Lower lobe of right lung (tissue), 2 donors: ENCODE data around the gene LRRFIP1. TPM values are rescaled to one million over a fixed set of nuclear protein-coding genes. Genes with fewer than 3 reads are reported as not detected.

Experiments
- ATAC-seq, 2 donors: fragments of 200-7000 bp; cut with Tn5 transposase; one replicate each; pipeline ENCODE4 v1.9.1; 2020 to 2022; ENCODE audit warnings: mild to moderate bottlenecking in 2 of 2, moderate library complexity in 2 of 2
- DNase-seq: peaks from one replicate; pipeline ENCODE4 v3.0.0-alpha.2; 2020
- H3K27ac ChIP-seq: fragments of 200-600 bp; one replicate; pipeline ENCODE4 v1.8.0; 2022
- H3K27me3 ChIP-seq: fragments of 200-600 bp; one replicate; pipeline ENCODE4 v1.8.0; 2022; ENCODE audit warnings: low read depth
- H3K36me3 ChIP-seq: fragments of 200-600 bp; one replicate; pipeline ENCODE4 v1.8.0; 2022; ENCODE audit warnings: mild to moderate bottlenecking
- H3K4me1 ChIP-seq: fragments of 200-600 bp; one replicate; pipeline ENCODE4 v1.8.0; 2022
- H3K4me3 ChIP-seq: fragments of 200-600 bp; one replicate; pipeline ENCODE4 v1.8.0; 2022; ENCODE audit warnings: mild to moderate bottlenecking
- H3K9me3 ChIP-seq: fragments of 200-600 bp; one replicate; pipeline ENCODE4 v1.8.0; 2022
- intact Hi-C: fragments of 100-400 bp; cut with DNase I; formaldehyde crosslinking; loops from one replicate; pipeline ENCODE4 v1.11.0; 2022
- total RNA-seq: library from RNA; stranded (reverse); fragmentation: NEBNext Ultra II Directional; extraction: Animal tissue kit (Norgen Biotek cat#: 25700); gene quantifications from one replicate; pipeline ENCODE4 v1.2.1, GENCODE V29; 2021
- TF ChIP-seq, protein P1 (sequence below): fragments of 200-600 bp; IDR thresholded peaks from one replicate; pipeline ENCODE4 v1.8.0; 2022; ENCODE audit warnings: antibody characterized with exemption, mild to moderate bottlenecking
- donor health status: DM: no; HTN: yes; CAD: no; lungs with severe emphysema.

The LRRFIP1 gene
- total RNA-seq, 1 donor from 2014 or later, result 180 TPM

DNA sequence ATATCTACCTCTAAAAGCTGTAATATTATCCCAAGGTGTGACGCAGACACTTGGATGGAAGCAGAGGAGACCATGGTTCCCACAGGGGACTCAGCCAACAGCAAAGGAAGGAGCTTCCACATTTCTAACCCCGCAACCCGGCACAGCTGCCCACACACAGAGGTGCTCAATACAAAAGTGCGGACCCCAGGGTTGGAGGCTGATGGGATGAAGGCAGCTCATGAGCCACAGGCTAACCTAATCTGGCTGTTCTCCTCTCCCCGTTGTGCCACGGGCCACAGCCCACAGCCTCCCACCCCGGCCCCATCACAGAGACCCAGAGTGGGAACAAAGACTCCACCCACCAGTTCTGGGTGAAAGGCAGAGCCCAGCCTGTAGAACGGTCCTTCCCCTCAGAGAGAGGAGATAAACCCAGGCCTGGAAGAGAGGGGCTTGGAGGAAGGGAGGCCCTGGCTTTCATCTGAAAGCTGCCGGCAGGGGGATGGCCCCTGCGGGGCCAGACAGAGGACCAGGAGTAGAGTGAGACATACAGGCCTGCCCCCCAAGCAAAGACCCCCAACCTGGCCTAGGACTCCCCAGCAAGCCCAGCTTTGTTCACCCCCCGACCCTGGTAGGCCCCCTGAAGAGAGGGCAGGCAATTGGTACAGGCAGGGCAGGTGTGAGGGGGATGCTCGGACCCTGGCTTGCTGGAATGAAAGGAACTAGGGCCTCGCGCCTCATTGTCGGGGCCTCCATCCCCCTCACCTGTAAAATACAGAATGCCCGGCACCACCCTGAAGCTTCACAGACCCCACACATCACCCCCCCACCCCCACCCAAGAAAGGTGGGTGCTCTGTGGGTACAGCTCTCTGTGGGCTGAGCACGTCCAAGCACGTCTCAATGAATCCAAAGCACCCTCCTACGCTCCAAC lies 43.7 kb upstream of the LRRFIP1 start:
- H3K4me1 ChIP-seq, result peaks cover 28% of the 10 kb centered on the region
- TF ChIP-seq, protein P1, sequence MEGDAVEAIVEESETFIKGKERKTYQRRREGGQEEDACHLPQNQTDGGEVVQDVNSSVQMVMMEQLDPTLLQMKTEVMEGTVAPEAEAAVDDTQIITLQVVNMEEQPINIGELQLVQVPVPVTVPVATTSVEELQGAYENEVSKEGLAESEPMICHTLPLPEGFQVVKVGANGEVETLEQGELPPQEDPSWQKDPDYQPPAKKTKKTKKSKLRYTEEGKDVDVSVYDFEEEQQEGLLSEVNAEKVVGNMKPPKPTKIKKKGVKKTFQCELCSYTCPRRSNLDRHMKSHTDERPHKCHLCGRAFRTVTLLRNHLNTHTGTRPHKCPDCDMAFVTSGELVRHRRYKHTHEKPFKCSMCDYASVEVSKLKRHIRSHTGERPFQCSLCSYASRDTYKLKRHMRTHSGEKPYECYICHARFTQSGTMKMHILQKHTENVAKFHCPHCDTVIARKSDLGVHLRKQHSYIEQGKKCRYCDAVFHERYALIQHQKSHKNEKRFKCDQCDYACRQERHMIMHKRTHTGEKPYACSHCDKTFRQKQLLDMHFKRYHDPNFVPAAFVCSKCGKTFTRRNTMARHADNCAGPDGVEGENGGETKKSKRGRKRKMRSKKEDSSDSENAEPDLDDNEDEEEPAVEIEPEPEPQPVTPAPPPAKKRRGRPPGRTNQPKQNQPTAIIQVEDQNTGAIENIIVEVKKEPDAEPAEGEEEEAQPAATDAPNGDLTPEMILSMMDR, result no peak
- ATAC-seq (no peak), DNase-seq (peak; percentile 27)
- no peak overlapping the region for H3K4me3 ChIP-seq
- no peaks in the 10 kb centered on the region for H3K9me3 ChIP-seq
- no peaks in the 10 kb centered on the region for H3K36me3 ChIP-seq
- intact Hi-C loops, result loop anchor here (10.0 kb wide), 1 partner anchor 161 kb away; no protein-coding TSS in a partner anchor
- H3K27ac ChIP-seq, result no peak overlapping the region
- H3K27me3 ChIP-seq, result no peaks in the 10 kb centered on the region

GRCh38 chr2:237585590-237586221 lies 41.7 kb upstream of the LRRFIP1 start:
- Histone ChIP-seq H3K36me3 (no peaks in the 10 kb centered on the region), H3K4me1 (peaks cover 38% of the 10 kb centered on the region), H3K4me3 (no peak overlapping the region), H3K27me3 (no peaks in the 10 kb centered on the region), H3K27ac (no peak overlapping the region), H3K9me3 (no peaks in the 10 kb centered on the region)
- intact Hi-C loops, result loop anchor here (10.0 kb wide), 1 partner anchor 159 kb away; no protein-coding TSS in a partner anchor
- DNase-seq (peak; percentile 38), ATAC-seq (no peak)
- TF ChIP-seq, protein P1, result no peak

DNA sequence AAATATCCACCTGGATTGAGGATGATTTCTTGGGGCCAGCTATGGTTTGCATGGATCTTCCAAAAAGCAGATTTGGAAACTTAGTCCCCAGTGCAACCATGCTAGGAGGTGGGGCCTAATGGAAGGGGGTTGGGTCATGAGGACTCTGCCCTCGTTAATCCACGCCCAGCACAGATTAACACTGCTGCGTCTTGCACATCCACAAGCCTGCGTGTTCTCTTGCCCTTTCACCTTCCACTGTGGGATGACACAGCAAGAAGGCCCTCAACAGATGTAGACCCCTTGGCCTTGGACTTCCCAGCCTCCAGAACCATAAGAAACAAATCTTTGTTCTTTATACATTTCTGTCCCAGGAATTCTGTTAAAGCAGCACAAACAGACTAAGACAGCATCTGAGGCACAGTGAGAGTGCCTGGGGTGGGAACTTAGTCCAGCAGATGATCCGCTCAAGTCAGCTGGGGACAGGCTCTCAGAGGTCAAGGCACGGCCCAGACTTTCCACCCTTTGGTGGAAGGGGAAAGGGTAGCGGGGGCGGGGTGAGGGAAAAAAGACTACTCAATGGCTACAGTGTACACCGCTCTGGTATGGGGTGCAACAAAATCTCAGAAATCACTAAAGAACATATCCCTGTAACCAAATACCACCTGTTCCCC lies 39.2 kb upstream of the LRRFIP1 start:
- DNase-seq, result no peak
- H3K4me3 ChIP-seq, result no peak overlapping the region

GRCh38 chr2:237590272-237591140 lies 36.9 kb upstream of the LRRFIP1 start, which contains the start of gene RAB17:
TSS of gene RAB17 (minus strand) at chr2:237590734. CDS start at chr2:237586154, 4,580 bp downstream.
- TF ChIP-seq, protein P1, result no peak
- H3K4me1 ChIP-seq, result peaks cover 38% of the 10 kb centered on the region
- peak within 1 kb of the TSS; percentile 42 for H3K4me3 ChIP-seq
- H3K27me3 ChIP-seq, result no peaks in the 10 kb centered on the region
- H3K27ac ChIP-seq, result peak within 1 kb of the TSS; percentile 76
- DNase-seq (peak; percentile 83), ATAC-seq (peak; percentile 87 to 89)
- H3K36me3 ChIP-seq, result no peaks in the 10 kb centered on the region
- no peaks in the 10 kb centered on the region for H3K9me3 ChIP-seq
- intact Hi-C loops, result no loop called here

More for the DNA sequence above, 39.2 kb upstream of the LRRFIP1 start:
- intact Hi-C loops, result loop anchor here (10.0 kb wide), 1 partner anchor 157 kb away; no protein-coding TSS in a partner anchor
- H3K4me1 ChIP-seq, result peaks cover 24% of the 10 kb centered on the region
- no peaks in the 10 kb centered on the region for H3K27me3 ChIP-seq
- TF ChIP-seq, protein P1, result no peak
- no peak for ATAC-seq
- no peaks in the 10 kb centered on the region for H3K9me3 ChIP-seq
- no peaks in the 10 kb centered on the region for H3K36me3 ChIP-seq
- no peak overlapping the region for H3K27ac ChIP-seq
